ENCODE measurements around the gene EN2. TPM values are rescaled to one million over a fixed set of nuclear protein-coding genes. Genes with fewer than 3 reads are reported as not detected.

Gene EN2
- total RNA-seq, result not detected
- polyA plus RNA-seq, result not detected

GRCh38 chr7:155458111-155458877 lies at the start of gene EN2:
Gene EN2, plus strand, starts transcription at chr7:155458129. Its CDS starts 249 bp downstream, at chr7:155458378.
- Histone ChIP-seq H3K27ac (ENCODE audit: low read depth, low read length) (no peak within 1 kb of the TSS), H3K4me1 (ENCODE audit: insufficient read depth, low read length) (peaks cover 17% of the 10 kb centered on the region), H3K36me3 (ENCODE audit: insufficient read depth, low read length) (no peaks in the 10 kb centered on the region), H3K4me3 (ENCODE audit: low read length in 2 of 2) (peak within 1 kb of the TSS in 1 of 2 donors; percentile 24), H3K9me3 (ENCODE audit: control insufficient read depth in 1 of 2, low read length in 2 of 2) (no peaks in the 10 kb centered on the region), H3K27me3 (ENCODE audit: insufficient read depth, low read length) (peaks cover 40% of the 10 kb centered on the region)
- Mint-ChIP-seq H3K4me1 (peaks cover 2 to 28% (median 15%) of the 10 kb centered on the region in 4 donors), H3K27me3 (peaks cover 47 to 48% of the 10 kb centered on the region in 2 donors), H3K4me3 (peak within 1 kb of the TSS; percentile 57 to 81 (median 70)), H3K27ac (no peak within 1 kb of the TSS), H3K36me3 (no peaks in the 10 kb centered on the region), H3K9me3 (no peaks in the 10 kb centered on the region)
- DNase-seq, result no peak
- ChIA-PET POLR2A (ENCODE audit: partially characterized antibody) (no interaction called here), CTCF (ENCODE audit: partially characterized antibody) (no interaction called here)
- intact Hi-C loops (cut with micrococcal nuclease), result no loop called here

- peaks cover 0 to 6% (median 4%) of the 10 kb centered on the region in 4 donors for H3K4me1 Mint-ChIP-seq
- no peaks in the 10 kb centered on the region for H3K27me3 ChIP-seq (ENCODE audit: insufficient read depth, low read length)
- no peak overlapping the region for H3K27ac ChIP-seq (ENCODE audit: low read depth, low read length)
- no peak overlapping the region for H3K4me3 ChIP-seq (ENCODE audit: low read length in 2 of 2)
- no peaks in the 10 kb centered on the region for H3K4me1 ChIP-seq (ENCODE audit: insufficient read depth, low read length)
- CTCF ChIA-PET (ENCODE audit: partially characterized antibody), result no interaction called here
- no peaks in the 10 kb centered on the region for H3K9me3 ChIP-seq (ENCODE audit: control insufficient read depth in 1 of 2, low read length in 2 of 2)
- no peak for DNase-seq
- H3K27ac Mint-ChIP-seq, result no peak overlapping the region
- POLR2A ChIA-PET (ENCODE audit: partially characterized antibody), result no interaction called here
- H3K36me3 Mint-ChIP-seq, result no peaks in the 10 kb centered on the region
- intact Hi-C loops (cut with micrococcal nuclease), result no loop called here
- H3K4me3 Mint-ChIP-seq, result no peak overlapping the region
- H3K36me3 ChIP-seq (ENCODE audit: insufficient read depth, low read length), result no peaks in the 10 kb centered on the region
- no peaks in the 10 kb centered on the region for H3K9me3 Mint-ChIP-seq
- peaks cover 23 to 30% of the 10 kb centered on the region in 2 donors for H3K27me3 Mint-ChIP-seq
Measured at GRCh38 chr7:155408651-155409586, 49.0 kb upstream of the EN2 start.

- Mint-ChIP-seq H3K27me3 (peaks cover 21 to 27% of the 10 kb centered on the region in 2 donors), H3K36me3 (no peaks in the 10 kb centered on the region), H3K4me1 (peaks cover 0 to 6% (median 4%) of the 10 kb centered on the region in 4 donors), H3K27ac (no peak overlapping the region), H3K4me3 (no peak overlapping the region), H3K9me3 (no peaks in the 10 kb centered on the region)
- no peak for DNase-seq
- Histone ChIP-seq H3K27me3 (ENCODE audit: insufficient read depth, low read length) (no peaks in the 10 kb centered on the region), H3K9me3 (ENCODE audit: control insufficient read depth in 1 of 2, low read length in 2 of 2) (no peaks in the 10 kb centered on the region), H3K4me3 (ENCODE audit: low read length in 2 of 2) (no peak overlapping the region), H3K27ac (ENCODE audit: low read depth, low read length) (no peak overlapping the region), H3K4me1 (ENCODE audit: insufficient read depth, low read length) (no peaks in the 10 kb centered on the region), H3K36me3 (ENCODE audit: insufficient read depth, low read length) (no peaks in the 10 kb centered on the region)
- POLR2A ChIA-PET (ENCODE audit: partially characterized antibody), result no interaction called here
- CTCF ChIA-PET (ENCODE audit: partially characterized antibody), result no interaction called here
- intact Hi-C loops (cut with micrococcal nuclease), result no loop called here
Measured at GRCh38 chr7:155409980-155410379, 47.9 kb upstream of the EN2 start.

- H3K27me3 Mint-ChIP-seq, result peaks cover 18 to 27% of the 10 kb centered on the region in 2 donors
- no peak for DNase-seq
- H3K36me3 Mint-ChIP-seq, result no peaks in the 10 kb centered on the region
- Histone ChIP-seq H3K4me1 (ENCODE audit: insufficient read depth, low read length) (no peaks in the 10 kb centered on the region), H3K27me3 (ENCODE audit: insufficient read depth, low read length) (no peaks in the 10 kb centered on the region), H3K27ac (ENCODE audit: low read depth, low read length) (no peak overlapping the region), H3K36me3 (ENCODE audit: insufficient read depth, low read length) (no peaks in the 10 kb centered on the region), H3K4me3 (ENCODE audit: low read length in 2 of 2) (no peak overlapping the region), H3K9me3 (ENCODE audit: control insufficient read depth in 1 of 2, low read length in 2 of 2) (no peaks in the 10 kb centered on the region)
- no peak overlapping the region for H3K4me3 Mint-ChIP-seq
- CTCF ChIA-PET (ENCODE audit: partially characterized antibody), result no interaction called here
- no peak overlapping the region for H3K27ac Mint-ChIP-seq
- H3K4me1 Mint-ChIP-seq, result peaks cover 0 to 6% (median 4%) of the 10 kb centered on the region in 4 donors
- POLR2A ChIA-PET (ENCODE audit: partially characterized antibody), result no interaction called here
- intact Hi-C loops (cut with micrococcal nuclease), result no loop called here
- no peaks in the 10 kb centered on the region for H3K9me3 Mint-ChIP-seq
Measured at GRCh38 chr7:155410431-155410830, 47.5 kb upstream of the EN2 start.

GRCh38 chr7:155411718-155412415 lies 46.1 kb upstream of the EN2 start:
- no peak overlapping the region for H3K27ac Mint-ChIP-seq
- no peak for DNase-seq
- ChIA-PET POLR2A (ENCODE audit: partially characterized antibody) (no interaction called here), CTCF (ENCODE audit: partially characterized antibody) (no interaction called here)
- H3K9me3 ChIP-seq (ENCODE audit: control insufficient read depth in 1 of 2, low read length in 2 of 2), result no peaks in the 10 kb centered on the region
- peaks cover 11 to 18% of the 10 kb centered on the region in 2 donors for H3K27me3 Mint-ChIP-seq
- intact Hi-C loops (cut with micrococcal nuclease), result no loop called here
- peaks cover 0 to 6% (median 4%) of the 10 kb centered on the region in 4 donors for H3K4me1 Mint-ChIP-seq
- H3K9me3 Mint-ChIP-seq, result no peaks in the 10 kb centered on the region
- H3K4me1 ChIP-seq (ENCODE audit: insufficient read depth, low read length), result no peaks in the 10 kb centered on the region
- H3K4me3 Mint-ChIP-seq, result no peak overlapping the region
- H3K36me3 ChIP-seq (ENCODE audit: insufficient read depth, low read length), result no peaks in the 10 kb centered on the region
- H3K4me3 ChIP-seq (ENCODE audit: low read length in 2 of 2), result no peak overlapping the region
- H3K36me3 Mint-ChIP-seq, result no peaks in the 10 kb centered on the region
- no peak overlapping the region for H3K27ac ChIP-seq (ENCODE audit: low read depth, low read length)
- no peaks in the 10 kb centered on the region for H3K27me3 ChIP-seq (ENCODE audit: insufficient read depth, low read length)

- ChIA-PET POLR2A (ENCODE audit: partially characterized antibody) (no interaction called here), CTCF (ENCODE audit: partially characterized antibody) (interaction anchor here (1.1 kb wide), 1 partner anchor 9 kb away, joined by 3 read pairs; no protein-coding TSS in a partner anchor)
- peaks cover 11 to 18% of the 10 kb centered on the region in 2 donors for H3K27me3 Mint-ChIP-seq
- no peak overlapping the region for H3K27ac Mint-ChIP-seq
- no peaks in the 10 kb centered on the region for H3K27me3 ChIP-seq (ENCODE audit: insufficient read depth, low read length)
- H3K4me1 ChIP-seq (ENCODE audit: insufficient read depth, low read length), result no peaks in the 10 kb centered on the region
- H3K36me3 ChIP-seq (ENCODE audit: insufficient read depth, low read length), result no peaks in the 10 kb centered on the region
- intact Hi-C loops (cut with micrococcal nuclease), result no loop called here
- no peak overlapping the region for H3K27ac ChIP-seq (ENCODE audit: low read depth, low read length)
- H3K4me3 Mint-ChIP-seq, result no peak overlapping the region
- DNase-seq, result peak in 3 of 5 donors; percentile 5 to 22 (median 14)
- H3K36me3 Mint-ChIP-seq, result no peaks in the 10 kb centered on the region
- no peaks in the 10 kb centered on the region for H3K9me3 ChIP-seq (ENCODE audit: control insufficient read depth in 1 of 2, low read length in 2 of 2)
- no peaks in the 10 kb centered on the region for H3K9me3 Mint-ChIP-seq
- peaks cover 0 to 6% (median 4%) of the 10 kb centered on the region in 4 donors for H3K4me1 Mint-ChIP-seq
- no peak overlapping the region for H3K4me3 ChIP-seq (ENCODE audit: low read length in 2 of 2)
Measured at GRCh38 chr7:155412416-155413253, 45.3 kb upstream of the EN2 start.

All from CD4-positive, alpha-beta memory T cell (primary cell).